Lower leg skin (tissue), 4 donors: ENCODE results near the gene TNS2. TPM values are rescaled to one million over a fixed set of nuclear protein-coding genes. Genes with fewer than 3 reads are reported as not detected.

Experiments used
- DNase-seq, 2 donors: peaks; one replicate each; pipeline ENCODE4 v3.0.0-alpha.2; 2019; ENCODE audit warnings: low spot score in 2 of 2
- H3K4me3 ChIP-seq: fragments of 200-600 bp; sonication (generic); 2 replicates; pipeline ENCODE4 v1.5.1; 2017; ENCODE audit warnings: mild to moderate bottlenecking, low read depth; ENCODE audit not compliant: poor library complexity, severe bottlenecking
- CTCF ChIP-seq, 3 donors: fragments of 450-650 bp; IDR thresholded peaks; one replicate each; pipeline ENCODE4 v1.5.1; 2016; ENCODE audit warnings: antibody characterized with exemption in 3 of 3, mild to moderate bottlenecking in 3 of 3, moderate library complexity in 2 of 3
- POLR2A ChIP-seq, 2 donors: fragments of 450-650 bp; IDR thresholded peaks; one replicate each; pipeline ENCODE4 v1.6.1; 2016 to 2017; ENCODE audit warnings: antibody characterized with exemption in 2 of 2, mild to moderate bottlenecking in 1 of 2, moderate library complexity in 1 of 2
- WGBS, 2 donors: methylation state at CpG; one replicate each; pipeline ENCODE4 v1.1.5; 2018; 5-methylcytosine and 5-hydroxymethylcytosine counted together
- intact Hi-C: fragments of 100-400 bp; cut with DNase I; formaldehyde crosslinking; loops from one replicate; pipeline ENCODE4 v1.15.0; 2023; ENCODE audit warnings: low total_unique reads
- total RNA-seq, 4 donors: library from RNA; depleted of rRNA; stranded (reverse); fragments of >200 nt; gene quantifications; one replicate each; pipeline ENCODE4 v1.1.0, GENCODE V29; 2016

The TNS2 gene
- total RNA-seq, 4 donors from 2014 or later = 21.8 to 87.1 (median 65.9) TPM

- TF ChIP-seq POLR2A (IDR thresholded peaks at IDR 0.05) (no peak), CTCF (IDR thresholded peaks at IDR 0.05) (no peak)
- 57 to 73% methylated on average over 15 of the region's 15 CpGs for WGBS, 2 donors
- H3K4me3 ChIP-seq = no peak overlapping the region
- intact Hi-C loops = loop anchor here (1.0 to 10.0 kb wide), 2 partner anchors 30 to 126 kb away; no protein-coding TSS in a partner anchor
- DNase-seq = peak in 1 of 2 donors; percentile 83
Measured at GRCh38 chr12:53068811-53069585, 19.1 kb downstream of the TNS2 start.

GRCh38 chr12:53069621-53070410 lies 20.0 kb downstream of the TNS2 start:
- intact Hi-C loops = loop anchor here (10.0 kb wide), 1 partner anchor 125 kb away; no protein-coding TSS in a partner anchor
- 51% methylated on average over 12 of the region's 12 CpGs for WGBS, 2 donors
- TF ChIP-seq CTCF (IDR thresholded peaks at IDR 0.05) (no peak), POLR2A (IDR thresholded peaks at IDR 0.05) (no peak)
- DNase-seq = peak; percentile 77 to 88
- H3K4me3 ChIP-seq = no peak overlapping the region

DNA sequence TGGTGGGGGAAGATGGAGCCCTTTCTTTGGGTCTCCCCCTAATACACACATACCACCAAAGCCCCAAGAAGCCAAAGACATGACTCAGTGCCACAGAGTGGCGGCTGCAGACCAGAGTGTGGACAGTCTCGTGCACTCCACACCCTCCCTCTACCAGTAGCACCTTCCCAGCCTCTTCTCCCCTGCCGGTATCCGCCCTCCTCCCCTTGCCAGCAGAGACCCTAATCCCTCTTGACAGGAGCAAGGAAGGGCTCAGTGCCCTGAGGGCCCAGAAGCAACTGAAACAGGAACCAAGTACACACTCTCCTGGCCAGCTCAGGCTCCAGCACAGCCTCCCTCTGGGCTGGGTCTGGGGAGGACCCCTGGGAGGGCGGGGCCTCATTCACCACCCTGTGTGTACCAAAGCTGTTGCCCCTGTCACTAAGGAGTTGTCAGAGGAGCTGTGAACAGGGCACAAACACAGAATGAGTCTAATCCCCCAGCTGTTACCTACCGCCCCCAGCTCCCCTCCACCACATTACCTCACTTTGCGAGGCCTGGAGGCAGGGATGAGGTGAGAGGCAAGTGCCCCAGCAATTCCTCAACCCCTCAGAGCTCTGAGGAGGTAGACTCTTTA lies 21.1 kb downstream of the TNS2 start:
- H3K4me3 ChIP-seq = no peak overlapping the region
- intact Hi-C loops = no loop called here
- DNase-seq = peak in 1 of 2 donors; percentile 84
- TF ChIP-seq CTCF (IDR thresholded peaks at IDR 0.05) = no peak
- TF ChIP-seq POLR2A (IDR thresholded peaks at IDR 0.05) = no peak
- 68 to 85% methylated on average over 7 of the region's 7 CpGs for WGBS, 2 donors

DNA sequence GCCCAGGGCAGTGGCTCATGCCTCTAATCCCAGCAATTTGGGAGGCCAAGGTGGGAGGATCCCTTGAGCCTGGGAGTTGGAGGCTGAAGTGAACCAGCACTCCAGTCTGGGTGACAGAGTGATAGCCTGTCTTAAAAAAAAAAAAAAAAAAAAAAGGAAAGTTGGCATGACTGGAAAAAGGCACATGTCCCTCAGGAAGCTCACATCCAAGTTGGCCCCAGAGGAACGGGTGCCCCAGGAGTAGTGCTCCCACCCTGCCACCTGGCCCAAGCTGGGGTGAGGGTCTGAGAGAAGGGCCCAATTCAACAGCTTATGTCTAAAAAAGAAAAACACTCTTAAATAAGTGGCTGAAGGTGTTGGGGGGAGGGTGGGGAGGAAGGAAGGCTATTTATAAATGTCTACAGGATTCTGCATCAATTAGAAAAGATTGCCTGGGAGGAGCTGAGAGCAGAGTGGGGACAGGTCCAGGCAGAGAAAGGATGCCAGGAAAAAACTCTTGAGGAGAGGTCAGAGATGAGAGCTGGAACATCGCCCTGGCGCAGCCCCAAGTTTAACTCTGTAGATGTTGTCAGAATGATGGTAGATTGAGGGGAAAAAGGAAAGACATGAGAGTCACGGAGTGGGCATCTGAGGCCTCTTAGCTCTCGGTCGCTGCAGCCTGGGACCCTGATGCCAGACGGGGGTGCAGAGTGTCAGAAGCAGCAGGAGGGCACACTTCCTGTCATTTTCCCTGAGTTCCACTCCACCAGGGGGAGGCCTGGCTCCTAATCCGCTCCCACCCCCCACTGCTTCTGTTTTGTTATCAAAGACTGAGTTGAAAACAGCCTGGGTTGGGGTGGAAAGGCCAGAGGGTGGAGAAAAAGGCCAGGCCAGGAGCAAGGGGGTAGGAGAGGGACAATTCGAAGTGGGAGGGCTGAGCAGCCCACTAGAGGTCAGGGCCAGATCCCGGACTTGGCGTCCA lies 22.0 kb downstream of the TNS2 start:
- intact Hi-C loops = no loop called here
- no peak for TF ChIP-seq CTCF (IDR thresholded peaks at IDR 0.05)
- no peak for TF ChIP-seq POLR2A (IDR thresholded peaks at IDR 0.05)
- DNase-seq = peak; percentile 70 to 94
- WGBS, 2 donors = 48 to 49% methylated on average over 11 of the region's 11 CpGs
- no peak overlapping the region for H3K4me3 ChIP-seq

- peak in 1 of 2 donors; percentile 18 for DNase-seq
- intact Hi-C loops = no loop called here
Measured at GRCh38 chr12:53073881-53074280, 24.0 kb downstream of the TNS2 start.

More at GRCh38 chr12:53073881-53074280, 24.0 kb downstream of the TNS2 start:
- TF ChIP-seq POLR2A (IDR thresholded peaks at IDR 0.05) (no peak), CTCF (IDR thresholded peaks at IDR 0.05) (no peak)
- WGBS, 2 donors = 48 to 56% methylated on average over 6 of the region's 6 CpGs
- H3K4me3 ChIP-seq = no peak overlapping the region
